Endometrial microvascular endothelial cells (primary cell): ENCODE results near the gene SNAPC3. TPM values are rescaled to one million over a fixed set of nuclear protein-coding genes. Genes with fewer than 3 reads are reported as not detected.
"Not testable (repeated sequence)": the region's sequence is repeated elsewhere in the genome, so short reads cannot be mapped to it uniquely, and the experiment has no call there.

Experiments
- in situ Hi-C: cut with HindIII; loops from 2 replicates; pipeline ENCODE4 v1.10.0; 2017; ENCODE audit warnings: low sequenced_read_pairs, low pct_unique_long_range_greater_than_20kb; ENCODE audit errors: inconsistent ontology term
- total RNA-seq: library from RNA; depleted of rRNA; stranded (reverse); fragments of >200 nt; gene quantifications from one replicate; pipeline ENCODE4 v1.2.3, GENCODE V29; 2015; ENCODE audit errors: inconsistent ontology term

The SNAPC3 gene
- 28.4 TPM for total RNA-seq

- in situ Hi-C loops: no loop called here
These were observed at the start of gene SNAPC3 for GRCh38 chr9:15422372-15423230. TSS of gene SNAPC3 (plus strand) at chr9:15422876. CDS start at chr9:15422880, 4 bp downstream.

GRCh38 chr9:15373881-15374280, 48.8 kb upstream of the SNAPC3 start:
- in situ Hi-C loops: no loop called here

DNA sequence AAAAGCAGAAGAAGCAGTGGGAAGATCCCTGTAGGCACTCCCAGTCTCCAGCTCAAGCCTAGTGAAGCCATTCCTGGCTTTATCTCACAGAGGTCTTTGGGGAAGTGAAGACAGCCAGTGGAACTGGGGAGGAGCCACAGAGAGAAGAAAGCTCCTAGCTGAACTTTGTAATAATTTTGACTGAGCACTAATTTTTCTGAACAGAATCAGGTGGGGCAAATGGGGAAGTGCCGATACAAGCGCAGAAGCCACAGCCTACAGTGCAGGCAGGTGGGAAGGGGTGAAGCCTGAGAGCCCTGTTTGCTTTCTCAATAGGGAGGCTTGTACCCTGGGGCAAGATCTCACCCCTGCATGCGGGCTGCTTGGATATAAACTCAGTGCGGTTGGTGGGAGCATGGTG, 48.4 kb upstream of the SNAPC3 start:
- in situ Hi-C loops: no loop called here

DNA sequence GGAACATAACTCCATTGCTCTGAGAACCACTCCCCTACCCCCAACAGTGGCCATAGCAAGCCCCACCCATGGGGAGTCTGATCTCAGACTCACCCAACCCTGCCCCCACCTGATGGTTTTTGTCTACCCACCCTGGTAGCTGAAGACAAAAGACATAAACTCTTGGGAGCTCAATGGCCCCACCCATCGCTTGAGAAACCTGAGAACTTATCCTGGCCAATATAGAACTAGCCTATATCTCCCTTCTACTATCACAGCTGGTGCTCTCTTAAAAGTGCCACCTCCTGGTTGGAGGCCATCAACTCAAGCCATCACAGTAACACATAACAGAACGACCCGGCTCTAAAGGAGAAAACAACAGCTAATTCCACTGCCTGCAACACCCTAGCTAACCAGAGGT, 47.9 kb upstream of the SNAPC3 start:
- in situ Hi-C loops: no loop called here

- in situ Hi-C loops: no loop called here
These were observed 44.8 kb upstream of the SNAPC3 start for GRCh38 chr9:15377625-15378540.

DNA sequence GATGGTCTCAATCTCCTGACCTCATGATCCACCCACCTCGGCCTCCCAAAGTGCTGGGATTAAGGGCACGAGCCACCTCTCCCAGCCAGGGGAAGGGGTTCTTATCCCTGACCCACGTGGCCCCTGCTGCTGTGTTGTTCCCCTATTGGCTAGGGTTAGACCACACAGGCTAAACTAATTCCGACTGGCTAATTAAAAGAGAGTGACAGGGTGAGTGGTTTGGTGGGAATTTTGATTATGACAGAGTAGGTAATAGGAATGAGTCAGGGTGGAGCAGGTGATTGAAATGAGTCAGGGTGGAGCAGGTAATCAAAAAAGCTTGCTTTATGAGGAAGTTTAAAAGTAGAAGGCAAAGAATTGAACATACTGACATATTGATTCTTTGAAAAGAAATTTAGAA, 43.4 kb upstream of the SNAPC3 start:
- in situ Hi-C loops: not testable (repeated sequence)

DNA sequence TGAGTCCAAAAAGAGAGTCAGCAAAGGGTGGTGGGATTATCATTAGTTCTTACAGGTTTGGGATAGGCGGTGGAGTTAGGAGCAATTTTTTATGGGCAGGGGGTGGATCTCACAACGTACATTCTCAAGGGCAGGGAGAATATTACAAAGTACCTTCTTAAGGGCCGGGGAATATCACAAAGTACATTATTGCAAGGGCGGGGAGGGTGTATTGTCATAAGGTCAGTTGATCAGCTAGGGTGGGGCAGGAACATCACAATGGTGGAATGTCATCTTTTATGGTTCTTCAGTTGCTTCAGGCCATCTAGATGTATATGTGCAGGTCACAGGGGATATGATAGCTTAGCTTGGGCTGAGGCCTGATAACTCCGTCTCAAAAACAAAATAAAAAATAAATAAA, 42.8 kb upstream of the SNAPC3 start:
- in situ Hi-C loops: not testable (repeated sequence)

DNA sequence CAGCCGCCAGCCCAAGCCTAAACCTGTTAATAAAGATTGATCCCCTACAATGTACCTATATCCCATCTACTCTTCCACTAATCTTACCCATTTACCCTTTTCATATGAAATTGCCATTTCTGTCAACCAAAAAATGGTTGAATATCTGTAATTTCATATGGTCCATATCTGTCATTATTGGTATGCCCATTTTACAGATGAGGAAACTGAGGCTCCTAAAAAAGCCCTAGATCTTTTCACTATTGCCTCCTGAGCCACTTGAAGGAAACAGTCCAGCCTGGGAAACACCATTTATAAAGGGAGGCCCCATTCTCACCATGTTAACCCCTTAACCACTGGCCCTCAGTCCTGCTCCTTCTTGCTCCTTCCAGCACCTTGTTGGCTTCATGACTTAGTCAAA, 41.2 kb upstream of the SNAPC3 start:
- in situ Hi-C loops: no loop called here

DNA sequence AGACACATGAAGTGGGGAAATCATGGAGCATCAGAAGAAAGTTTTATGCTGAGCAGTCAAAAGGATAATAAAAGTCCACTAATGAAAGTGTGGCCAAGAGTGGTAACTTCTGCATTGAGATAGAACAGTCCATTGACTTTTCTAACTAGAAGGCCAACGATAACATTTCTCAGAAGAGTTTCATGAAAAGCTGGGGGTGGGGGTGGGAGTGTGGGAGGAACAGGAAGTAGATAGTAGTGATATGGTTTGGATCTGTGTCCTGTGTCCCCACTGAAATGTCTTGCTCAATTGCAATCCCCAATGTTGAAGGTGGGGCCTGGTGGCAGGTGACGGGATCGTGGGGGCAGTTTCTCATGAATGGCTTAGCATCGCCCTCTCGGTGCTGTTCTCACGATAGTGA, 36.2 kb upstream of the SNAPC3 start:
- in situ Hi-C loops: no loop called here

GRCh38 chr9:15389173-15389572, 33.5 kb upstream of the SNAPC3 start:
- in situ Hi-C loops: no loop called here

- in situ Hi-C loops: no loop called here
These were observed 33.0 kb upstream of the SNAPC3 start for GRCh38 chr9:15389631-15390030.

DNA sequence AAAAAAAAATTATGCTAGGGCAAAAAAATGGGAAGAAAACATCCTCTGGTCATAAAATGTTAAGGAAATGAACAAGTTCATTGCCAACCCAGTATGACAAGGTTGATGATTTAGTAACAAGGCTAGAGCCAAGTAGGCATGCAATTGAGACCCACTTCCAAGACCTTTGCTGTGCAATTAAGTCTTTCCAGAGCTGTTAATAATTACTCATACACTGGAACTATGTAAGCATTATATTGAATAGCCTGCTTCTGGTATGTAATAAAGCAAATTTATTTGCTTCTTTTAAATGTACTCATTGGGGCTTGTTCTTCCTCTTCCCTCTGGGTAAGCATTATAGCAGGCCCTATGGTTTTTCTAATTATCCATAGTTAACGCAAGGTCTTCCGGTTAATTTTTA, 32.5 kb upstream of the SNAPC3 start:
- in situ Hi-C loops: no loop called here

DNA sequence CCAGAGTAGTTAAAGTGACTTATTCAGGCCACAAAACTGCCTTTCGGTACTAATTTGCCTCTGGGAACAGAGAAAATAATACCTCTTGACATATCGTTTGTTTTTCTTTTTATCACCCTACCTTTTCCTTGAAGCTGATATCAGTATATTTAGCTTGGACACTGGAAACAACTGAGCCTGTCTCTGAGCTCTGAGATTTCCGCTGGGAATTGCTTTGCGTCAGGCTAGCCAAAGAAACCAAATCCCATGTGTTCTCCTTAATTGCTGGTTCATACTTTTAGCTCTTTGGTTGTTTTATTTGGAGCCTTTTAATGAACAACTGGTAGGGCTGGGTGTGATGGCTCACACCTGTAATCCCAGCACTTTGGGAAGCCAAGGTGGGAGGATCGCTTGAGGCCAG, 30.3 kb upstream of the SNAPC3 start:
- in situ Hi-C loops: no loop called here

DNA sequence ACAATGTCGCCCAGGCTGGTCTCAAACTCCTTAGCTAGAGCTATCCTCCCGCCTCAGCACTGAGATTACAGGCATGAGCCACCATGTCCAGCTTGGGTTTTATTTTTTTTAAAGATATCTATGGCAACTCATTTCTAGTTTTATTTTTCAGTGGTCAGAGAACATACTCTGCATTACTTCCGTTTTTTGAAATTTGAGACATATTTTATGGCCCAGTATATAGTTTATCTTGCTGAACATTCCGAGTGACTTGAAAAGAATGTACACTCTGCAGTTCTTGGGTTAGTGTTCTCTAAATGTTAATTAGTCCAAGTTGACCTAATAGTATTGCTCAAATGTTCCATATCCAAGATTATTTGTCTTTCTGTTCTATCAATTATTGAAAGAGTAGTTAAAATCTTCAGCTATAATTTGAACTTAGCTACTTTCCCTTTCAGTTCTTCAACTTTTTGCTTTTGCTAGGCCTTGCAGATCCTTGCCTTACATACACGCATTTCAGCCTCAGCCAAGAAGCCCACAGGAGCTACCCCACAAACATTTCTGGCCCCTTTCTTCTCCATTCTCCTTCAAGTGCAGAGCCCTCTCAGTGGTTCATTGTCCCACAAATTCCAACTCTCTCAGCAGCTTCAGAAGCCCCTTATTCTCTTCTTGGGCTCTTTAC, 22.3 kb upstream of the SNAPC3 start:
- in situ Hi-C loops: no loop called here

DNA sequence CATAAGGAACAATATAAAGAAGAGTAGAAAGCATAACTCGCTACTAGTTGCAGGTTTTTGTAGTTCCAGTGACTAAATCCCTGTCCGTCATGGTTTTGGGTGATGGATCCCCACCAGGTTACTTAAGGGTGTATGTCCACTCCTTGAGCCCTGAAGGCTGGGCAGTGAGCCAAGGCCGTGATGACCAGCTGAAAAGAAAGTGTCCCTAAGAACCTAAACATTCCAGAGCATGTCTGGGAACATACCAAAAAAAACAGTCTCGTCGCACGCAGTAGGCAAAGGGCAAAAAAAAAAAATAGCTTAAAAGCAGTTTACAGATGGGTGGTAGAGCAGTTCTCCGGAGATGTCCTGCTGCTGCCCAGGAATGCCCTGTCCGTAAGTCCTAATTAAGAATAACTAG, 21.4 kb upstream of the SNAPC3 start:
- in situ Hi-C loops: no loop called here

DNA sequence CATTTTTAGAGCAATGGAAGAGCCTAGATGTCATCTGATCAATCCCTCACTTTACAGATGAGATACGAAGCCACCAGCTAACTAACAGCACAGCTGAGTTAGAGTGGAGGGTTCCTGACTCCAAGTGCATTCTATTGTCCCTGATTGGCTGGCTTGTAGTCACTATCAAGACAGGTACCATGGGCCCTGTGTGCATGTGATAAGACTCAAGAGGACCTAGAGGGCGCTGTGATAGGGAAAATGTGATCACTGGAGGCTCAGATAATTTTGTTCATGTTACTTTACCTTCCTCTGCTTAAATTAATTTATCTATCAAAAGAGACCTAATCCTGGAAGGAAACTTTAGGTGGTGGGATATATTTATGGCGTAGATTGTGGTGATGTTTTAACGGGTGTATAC, 19.5 kb upstream of the SNAPC3 start:
- in situ Hi-C loops: no loop called here

DNA sequence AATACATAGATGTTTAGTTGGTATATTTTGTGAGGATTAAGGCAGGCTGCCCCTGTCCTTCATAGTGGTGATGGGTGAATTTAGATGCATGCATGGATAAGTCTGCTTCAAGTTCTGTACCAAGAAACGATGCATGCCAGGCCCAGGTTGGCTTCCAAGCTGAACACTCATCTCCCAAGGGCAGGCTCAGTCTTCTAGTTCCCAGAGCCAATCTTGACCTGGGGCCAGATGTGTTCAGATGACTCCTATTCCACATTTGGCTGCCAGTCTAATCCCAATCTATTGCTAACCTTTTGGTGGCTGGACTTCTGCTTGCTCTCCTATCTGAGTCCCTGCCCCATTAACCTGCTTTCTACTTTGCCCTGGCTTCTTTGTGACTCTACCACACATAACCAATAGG, 18.5 kb upstream of the SNAPC3 start:
- in situ Hi-C loops: no loop called here

DNA sequence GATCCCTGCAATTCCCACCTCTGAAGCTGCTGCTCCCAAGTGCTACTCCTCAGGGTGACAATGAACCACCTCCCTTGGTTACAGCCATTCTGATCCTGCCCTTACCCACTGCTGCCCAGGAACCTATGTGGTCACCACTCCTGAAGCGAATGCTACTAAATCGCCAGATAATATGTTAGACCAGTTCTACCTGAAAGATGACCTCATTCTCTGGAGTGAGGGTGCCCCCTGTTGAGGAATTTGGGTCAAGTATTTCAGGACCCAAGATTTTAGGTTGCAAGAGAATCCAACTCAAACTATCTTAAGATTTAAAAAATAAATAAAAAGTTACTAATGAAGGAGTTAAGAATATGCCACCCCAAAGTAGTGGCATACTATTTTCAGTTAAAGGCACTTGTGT, 5.8 kb upstream of the SNAPC3 start:
- in situ Hi-C loops: no loop called here

GRCh38 chr9:15417626-15418025, 5.0 kb upstream of the SNAPC3 start:
- in situ Hi-C loops: no loop called here
